ENCODE results near the gene CRY1. TPM values are rescaled to one million over a fixed set of nuclear protein-coding genes. Genes with fewer than 3 reads are reported as not detected.

CRY1 gene
- total and polyA plus RNA-seq, 10 donors: 1.9 to 32.3 (median 14.2) TPM

- Histone ChIP-seq H3K36me3 (peaks cover 0 to 33% (median 12%) of the 10 kb centered on the region in 6 donors), H3K27me3 (replicated peaks in 1 of 7) (no peaks in the 10 kb centered on the region), H3K27ac (peak overlapping the region in 1 of 8 donors; percentile 13), H3K4me1 (no peaks in the 10 kb centered on the region), H3K9me3 (no peaks in the 10 kb centered on the region), H3K4me3 (no peak overlapping the region)
- 82 to 86% (median 84%) methylated on average over 2 of the region's 2 CpGs for whole genome bisulfite sequencing, 5 donors
- intact Hi-C loops (cut with DNase I; ENCODE audit: low total_unique reads): no loop called here
- DNase-seq: no peak
- no peak for TF ChIP-seq CTCF (IDR thresholded peaks at IDR 0.05 in 8 of 11, conservative IDR thresholded peaks at IDR 0.05 in 3 of 11)
- TF ChIP-seq POLR2AphosphoS5 (IDR thresholded peaks at IDR 0.05): no peak
- TF ChIP-seq POLR2A (IDR thresholded peaks at IDR 0.05): no peak
Observed at GRCh38 chr12:106994579-106995220, 98.6 kb downstream of the CRY1 start.

- Histone ChIP-seq H3K36me3 (no peaks in the 10 kb centered on the region), H3K4me3 (peak overlapping the region in 2 of 8 donors; percentile 67 to 83), H3K27ac (peak overlapping the region in 4 of 8 donors; percentile 86 to 90 (median 87)), H3K9me3 (no peaks in the 10 kb centered on the region), H3K4me1 (peaks cover 0 to 36% (median 19%) of the 10 kb centered on the region in 6 donors), H3K27me3 (replicated peaks in 1 of 7) (no peaks in the 10 kb centered on the region)
- TF ChIP-seq POLR2A (IDR thresholded peaks at IDR 0.05) (no peak), CTCF (IDR thresholded peaks at IDR 0.05 in 8 of 11, conservative IDR thresholded peaks at IDR 0.05 in 3 of 11) (no peak), POLR2AphosphoS5 (IDR thresholded peaks at IDR 0.05) (no peak)
- intact Hi-C loops (cut with DNase I; ENCODE audit: low total_unique reads): no loop called here
- no peak for DNase-seq
- WGBS, 5 donors: 78 to 84% (median 83%) methylated on average over 6 of the region's 6 CpGs
Observed at GRCh38 chr12:106987846-106988245, 105.5 kb downstream of the CRY1 start.

- peak in 1 of 3 donors; percentile 31 for TF ChIP-seq POLR2A (IDR thresholded peaks at IDR 0.05)
- TF ChIP-seq CTCF (IDR thresholded peaks at IDR 0.05 in 8 of 11, conservative IDR thresholded peaks at IDR 0.05 in 3 of 11): peak in 2 of 11 experiments; percentile 11 to 21
- peak; percentile 81 to 87 (median 87) for TF ChIP-seq POLR2AphosphoS5 (IDR thresholded peaks at IDR 0.05)
- Histone ChIP-seq H3K36me3 (no peaks in the 10 kb centered on the region), H3K4me3 (peak within 1 kb of the TSS; percentile 55 to 86 (median 74)), H3K4me1 (peaks cover 0 to 40% (median 19%) of the 10 kb centered on the region in 6 donors), H3K9me3 (no peaks in the 10 kb centered on the region), H3K27ac (peak within 1 kb of the TSS; percentile 78 to 90 (median 86)), H3K27me3 (replicated peaks in 1 of 7) (no peaks in the 10 kb centered on the region)
- peak; percentile 95 for DNase-seq
- intact Hi-C loops (cut with DNase I; ENCODE audit: low total_unique reads): no loop called here
- WGBS, 5 donors: 0 to 1% (median 0%) methylated on average over 19 to 50 of the region's 50 CpGs
Observed at GRCh38 chr12:106986625-106987389, 106.5 kb downstream of the CRY1 start, which contains the start of gene MTERF2. MTERF2 (minus strand) TSS chr12:106987146; CDS start chr12:106978714, 8,432 bp downstream.

- TF ChIP-seq POLR2A (IDR thresholded peaks at IDR 0.05): no peak
- TF ChIP-seq CTCF (IDR thresholded peaks at IDR 0.05 in 8 of 11, conservative IDR thresholded peaks at IDR 0.05 in 3 of 11): no peak
- TF ChIP-seq POLR2AphosphoS5 (IDR thresholded peaks at IDR 0.05): no peak
- H3K9me3 ChIP-seq: no peaks in the 10 kb centered on the region
- peak overlapping the region; percentile 55 to 86 (median 74) for H3K4me3 ChIP-seq
- WGBS, 5 donors: 25 to 33% (median 28%) methylated on average over 4 of the region's 4 CpGs
- H3K4me1 ChIP-seq: peaks cover 0 to 47% (median 19%) of the 10 kb centered on the region in 6 donors
- H3K36me3 ChIP-seq: no peaks in the 10 kb centered on the region
- no peak for DNase-seq
- intact Hi-C loops (cut with DNase I; ENCODE audit: low total_unique reads): no loop called here
- no peaks in the 10 kb centered on the region for H3K27me3 ChIP-seq (replicated peaks in 1 of 7)
- H3K27ac ChIP-seq: peak overlapping the region in 7 of 8 donors; percentile 78 to 90 (median 87)
Observed at GRCh38 chr12:106986135-106986534, 107.2 kb downstream of the CRY1 start.

Data from spleen (tissue), 11 donors.